ENCODE data around the gene ZNF205. TPM values are rescaled to one million over a fixed set of nuclear protein-coding genes. Genes with fewer than 3 reads are reported as not detected.

ZNF205 gene
- total and polyA plus RNA-seq, 2 of the 8 experiments (the other 6 are each of a cell fraction or from before 2014, with no cell fraction given) = 19.1 to 19.9 TPM

DNA sequence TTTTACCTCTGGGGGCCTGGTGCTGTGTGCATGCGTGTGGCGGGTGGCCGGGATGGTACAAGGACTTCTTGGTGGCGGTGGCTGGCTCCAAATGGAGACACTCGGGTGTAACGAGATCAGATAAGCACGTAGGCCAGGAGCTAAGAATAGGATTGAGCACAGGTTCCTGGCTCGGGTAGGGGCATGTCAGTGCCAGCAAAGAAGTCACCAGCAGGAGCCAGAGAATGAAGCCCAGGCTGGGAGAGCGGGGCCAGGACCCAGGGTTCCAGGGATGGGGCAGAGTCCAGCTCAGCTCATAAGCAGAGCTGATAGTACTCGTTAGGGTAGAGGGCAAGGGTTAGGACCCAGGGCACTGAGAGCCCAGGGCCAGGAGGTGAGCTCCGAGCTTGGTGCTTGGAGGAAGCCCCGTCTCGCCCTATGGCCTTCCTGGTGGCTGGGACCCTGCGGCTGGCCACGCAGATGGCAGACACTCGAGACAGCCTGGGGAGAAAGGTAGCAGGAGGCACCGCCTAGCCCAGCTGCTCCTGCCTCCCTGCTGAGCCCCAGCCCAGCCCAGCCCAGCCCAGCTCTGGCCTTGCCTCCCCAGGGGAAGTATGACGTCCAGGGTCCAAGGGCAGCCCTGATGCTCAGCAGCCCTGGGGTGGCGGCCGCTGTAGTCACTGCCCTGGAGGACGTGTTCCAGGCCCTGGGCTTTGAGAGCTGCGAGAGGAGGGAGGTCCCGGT is 31.4 kb downstream of the ZNF205 start:
- H3K27ac ChIP-seq (ENCODE audit: low read depth, low read length) = no peak overlapping the region
- no peak overlapping the region for H3K4me2 ChIP-seq (ENCODE audit: insufficient read depth in 1 of 2, low read depth in 2 of 2, low read length in 2 of 2)
- no peak overlapping the region for H2BK20ac ChIP-seq (ENCODE audit: low read length)
- no peak overlapping the region for H2AK5ac ChIP-seq (ENCODE audit: low read depth, low read length)
- no peaks in the 10 kb centered on the region for H3K4me1 ChIP-seq (replicated peaks in 1 of 4; ENCODE audit: control insufficient read depth in 3 of 4, insufficient read depth in 4 of 4, low read length in 3 of 4)
- H3K14ac ChIP-seq (ENCODE audit: insufficient read length) = no peak overlapping the region
- H2BK5ac ChIP-seq (ENCODE audit: low read depth, low read length) = no peak overlapping the region
- no peak overlapping the region for H3K4ac ChIP-seq (replicated peaks; ENCODE audit: insufficient read length, low read depth, low read length)
- DNase-seq (ENCODE audit: low read depth in 1 of 2, low spot score in 2 of 2) (no peak), FAIRE-seq (no peak)
- peaks cover 0 to 6% of the 10 kb centered on the region in 2 experiments for H4K20me1 ChIP-seq (replicated peaks in 1 of 2; ENCODE audit: control insufficient read depth in 1 of 2, insufficient read depth in 2 of 2, low read length in 2 of 2)
- ChIA-PET POLR2A (ENCODE audit: partially characterized antibody) (interaction anchor here (0.6 to 3.9 kb wide), 7 partner anchors 9 to 308 kb away, joined by 3 to 20 read pairs (median 3); partner anchors contain the start of genes TNFRSF12A and ZNF213), CTCF (ENCODE audit: partially characterized antibody) (interaction anchor here (0.6 to 10.9 kb wide), 6 partner anchors 12 to 136 kb away, joined by 3 to 174 read pairs (median 4); partner anchors contain the start of gene ZNF213)
- no peaks in the 10 kb centered on the region for H3K9me3 ChIP-seq (ENCODE audit: insufficient read depth in 2 of 2, low read depth in 1 of 2, low read length in 1 of 2)
- no peaks in the 10 kb centered on the region for H3K79me2 ChIP-seq (ENCODE audit: control insufficient read depth in 1 of 2, insufficient read depth in 2 of 2, low read length in 2 of 2)
- no peak overlapping the region for H3K4me3 ChIP-seq (ENCODE audit: extremely low read depth in 1 of 4, insufficient read depth in 2 of 4, low read depth in 3 of 4, low read length in 4 of 4)
- H4K5ac ChIP-seq (ENCODE audit: insufficient read length, low read depth, low read length) = no peak overlapping the region
- 0 out of 2 replicates have a peak, but pooled peaks cover 2% of the 10 kb centered on the region for H3K23me2 ChIP-seq (ENCODE audit: low read depth, low read length)
- H2BK120ac ChIP-seq (replicated peaks; ENCODE audit: low read depth, low read length) = no peak overlapping the region
- no peak overlapping the region for H3K9ac ChIP-seq (replicated peaks in 1 of 4; ENCODE audit: extremely low read depth in 1 of 4, low read depth in 3 of 4, low read length in 3 of 4)
- peaks cover 0 to 8% (median 3%) of the 10 kb centered on the region in 4 experiments; a peak in 4 of 8 replicates for H3K36me3 ChIP-seq (ENCODE audit: control insufficient read depth in 2 of 4, insufficient read depth in 4 of 4, low read length in 3 of 4)
- peak overlapping the region; percentile 68; the same call in 1 of the 2 replicates for H4K8ac ChIP-seq (ENCODE audit: extremely low read depth, insufficient read depth, low read length)
- WGBS, 2 experiments (ENCODE audit: extremely low coverage in 1 of 2, insufficient coverage in 1 of 2, insufficient read length in 1 of 2, insufficient replicate concordance in 2 of 2, low coverage in 1 of 2, low lambda C conversion rate in 2 of 2, missing lambda C conversion rate in 1 of 2) = 91% methylated on average over 22 of the region's 23 CpGs; no CpG with 5 or more reads in 1 of the 2 experiments
- H2AFZ ChIP-seq (ENCODE audit: low read length) = no peak overlapping the region
- H2BK12ac ChIP-seq (ENCODE audit: low read depth, low read length) = no peak overlapping the region
- no peak overlapping the region for H3K23ac ChIP-seq (ENCODE audit: insufficient read length)
- H3K18ac ChIP-seq (ENCODE audit: extremely low read depth, low read length) = no peak overlapping the region
- H3K27me3 ChIP-seq (replicated peaks in 1 of 4; ENCODE audit: control insufficient read depth in 3 of 4, extremely low read depth in 1 of 4, insufficient read depth in 3 of 4, low read length in 3 of 4) = peaks cover 0 to 14% (median 8%) of the 10 kb centered on the region in 4 experiments; a peak in 5 of 7 replicates
- no peak overlapping the region for H2BK15ac ChIP-seq (ENCODE audit: low read length)
- H3K56ac ChIP-seq (replicated peaks; ENCODE audit: insufficient read length, low read depth, low read length) = no peak overlapping the region
- H3K79me1 ChIP-seq (ENCODE audit: low read depth, low read length) = no peaks in the 10 kb centered on the region
- no peak overlapping the region for H4K91ac ChIP-seq (replicated peaks; ENCODE audit: insufficient read length, low read length)
- no peak for TF ChIP-seq SUZ12 (IDR thresholded peaks at IDR 0.05; ENCODE audit: low read length)
- no peak for TF ChIP-seq POLR2AphosphoS5 (IDR thresholded peaks at IDR 0.05; ENCODE audit: low read depth, low read length)
- TF ChIP-seq TCF12 (IDR thresholded peaks at IDR 0.05; ENCODE audit: low read depth, low read length) = no peak
- no peak for TF ChIP-seq ASH2L (IDR thresholded peaks at IDR 0.05; ENCODE audit: low read length)

Data from H1 (cell line).